ENCODE measurements around the gene SEC61A1.

DNA sequence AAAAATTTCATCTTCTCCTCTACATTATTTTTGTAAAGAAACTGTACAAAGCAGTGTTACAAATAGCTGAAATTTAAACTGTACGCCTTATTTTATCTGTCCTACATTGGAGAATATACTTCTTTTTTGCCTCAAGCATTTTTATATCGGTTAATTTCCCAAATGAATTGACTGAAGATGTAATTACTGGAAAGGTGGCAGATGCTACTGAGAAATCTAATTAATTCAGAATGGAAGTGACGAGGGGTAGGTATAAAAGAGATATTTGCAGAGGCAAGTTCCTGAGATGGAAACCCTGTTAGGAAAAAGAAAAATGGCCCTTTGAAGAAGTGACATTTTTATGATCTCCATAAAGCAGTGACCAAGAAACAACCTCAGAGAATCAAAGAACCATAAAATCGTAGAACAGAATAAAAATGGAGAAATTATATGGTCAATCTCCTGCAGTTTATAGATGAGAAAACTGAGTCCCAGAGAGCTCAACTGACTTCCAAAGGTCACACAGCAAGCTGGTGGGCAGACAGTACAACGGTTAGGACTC, 51.0 kb downstream of the SEC61A1 start:
- TF ChIP-seq, protein P1, sequence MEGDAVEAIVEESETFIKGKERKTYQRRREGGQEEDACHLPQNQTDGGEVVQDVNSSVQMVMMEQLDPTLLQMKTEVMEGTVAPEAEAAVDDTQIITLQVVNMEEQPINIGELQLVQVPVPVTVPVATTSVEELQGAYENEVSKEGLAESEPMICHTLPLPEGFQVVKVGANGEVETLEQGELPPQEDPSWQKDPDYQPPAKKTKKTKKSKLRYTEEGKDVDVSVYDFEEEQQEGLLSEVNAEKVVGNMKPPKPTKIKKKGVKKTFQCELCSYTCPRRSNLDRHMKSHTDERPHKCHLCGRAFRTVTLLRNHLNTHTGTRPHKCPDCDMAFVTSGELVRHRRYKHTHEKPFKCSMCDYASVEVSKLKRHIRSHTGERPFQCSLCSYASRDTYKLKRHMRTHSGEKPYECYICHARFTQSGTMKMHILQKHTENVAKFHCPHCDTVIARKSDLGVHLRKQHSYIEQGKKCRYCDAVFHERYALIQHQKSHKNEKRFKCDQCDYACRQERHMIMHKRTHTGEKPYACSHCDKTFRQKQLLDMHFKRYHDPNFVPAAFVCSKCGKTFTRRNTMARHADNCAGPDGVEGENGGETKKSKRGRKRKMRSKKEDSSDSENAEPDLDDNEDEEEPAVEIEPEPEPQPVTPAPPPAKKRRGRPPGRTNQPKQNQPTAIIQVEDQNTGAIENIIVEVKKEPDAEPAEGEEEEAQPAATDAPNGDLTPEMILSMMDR (IDR thresholded peaks at IDR 0.05; ENCODE audit: low read depth, low read length) = no peak
- no peak for TF ChIP-seq EZH2phosphoT487 (IDR thresholded peaks at IDR 0.05; ENCODE audit: low read depth)

Data from OCI-LY3 (cell line).